ENCODE results near the gene CLCN7.

CLCN7 gene

GRCh38 chr16:1503110-1503955 is 28.5 kb upstream of the CLCN7 start:
- DNase-seq (ENCODE audit: low read depth in 3 of 3), result no peak

GRCh38 chr16:1502092-1503004 is 27.5 kb upstream of the CLCN7 start:
- DNase-seq (ENCODE audit: low read depth in 3 of 3), result no peak

GRCh38 chr16:1501630-1502029 is 26.8 kb upstream of the CLCN7 start:
- DNase-seq (ENCODE audit: low read depth in 3 of 3), result no peak

- DNase-seq (ENCODE audit: low read depth in 3 of 3), result no peak
Measured at GRCh38 chr16:1500465-1501150, 25.8 kb upstream of the CLCN7 start.

- DNase-seq (ENCODE audit: low read depth in 3 of 3), result no peak
Measured at GRCh38 chr16:1499756-1500464, 25.1 kb upstream of the CLCN7 start.

DNA sequence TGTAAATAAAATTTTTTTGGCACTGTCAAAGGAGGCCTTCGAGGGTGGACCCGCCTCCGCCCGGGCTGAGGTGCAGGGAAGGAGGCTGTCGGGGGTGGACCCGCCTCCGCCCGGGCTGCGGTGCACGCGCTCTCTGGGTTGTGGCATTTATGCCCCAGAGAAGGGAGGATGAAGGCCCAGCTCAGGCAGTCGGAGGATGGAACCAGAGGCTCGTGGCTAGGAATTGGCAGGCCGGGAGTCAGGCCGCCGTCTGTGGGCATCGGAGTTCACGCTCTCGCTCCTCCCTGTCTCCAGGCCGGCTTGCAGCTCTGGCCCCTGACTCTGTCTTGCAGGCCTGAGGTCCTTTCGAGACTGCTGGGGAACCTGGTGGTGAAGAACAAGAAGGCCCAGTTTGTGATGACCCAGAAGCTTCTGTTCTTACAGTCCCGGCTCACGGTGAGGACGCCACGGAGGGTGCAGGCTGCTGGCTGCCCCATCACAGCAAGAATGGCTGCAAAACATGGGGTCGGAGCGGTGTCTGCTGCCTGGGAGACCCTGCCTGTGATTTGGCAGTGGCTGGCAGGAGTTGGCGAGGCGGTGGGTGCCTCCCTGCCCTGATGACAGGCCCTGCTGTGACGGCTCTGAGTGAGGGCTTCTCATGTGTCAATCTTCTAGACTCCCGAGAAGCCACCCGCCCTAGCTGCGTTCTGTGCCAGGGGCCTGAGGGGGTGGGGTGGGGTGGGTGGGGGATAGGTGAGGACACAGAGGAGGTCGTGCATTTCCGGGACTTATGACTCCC is 24.3 kb upstream of the CLCN7 start:
- DNase-seq (ENCODE audit: low read depth in 3 of 3), result no peak

DNA sequence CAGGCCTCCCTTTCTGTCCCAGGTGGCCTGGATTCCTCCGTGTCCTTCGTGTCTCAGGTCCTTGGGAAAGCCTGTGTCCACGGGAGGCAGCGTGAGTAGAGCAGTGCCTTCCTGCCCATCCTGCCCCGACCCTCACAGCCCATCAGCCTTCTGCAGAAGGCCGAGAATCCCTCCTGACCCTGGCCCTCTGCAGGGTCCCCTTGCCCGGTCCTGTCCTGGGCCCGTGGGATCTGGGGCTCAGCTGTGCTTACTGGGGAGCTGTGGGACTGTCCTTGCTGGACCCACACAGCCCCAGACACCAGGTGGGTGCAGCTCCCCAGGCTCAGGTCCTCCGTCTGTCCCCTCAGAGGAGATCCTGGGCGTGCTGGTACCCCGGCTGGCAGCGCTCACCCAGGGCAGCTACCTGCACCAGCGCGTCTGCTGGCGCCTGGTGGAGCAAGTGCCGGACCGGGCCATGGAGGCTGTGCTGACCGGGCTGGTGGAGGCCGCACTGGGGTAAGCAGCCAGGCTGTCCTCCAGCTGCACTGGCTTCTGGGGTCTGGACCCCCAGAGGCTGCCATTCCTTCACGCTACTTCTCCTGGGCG is 22.3 kb upstream of the CLCN7 start:
- no peak for DNase-seq (ENCODE audit: low read depth in 3 of 3)

DNA sequence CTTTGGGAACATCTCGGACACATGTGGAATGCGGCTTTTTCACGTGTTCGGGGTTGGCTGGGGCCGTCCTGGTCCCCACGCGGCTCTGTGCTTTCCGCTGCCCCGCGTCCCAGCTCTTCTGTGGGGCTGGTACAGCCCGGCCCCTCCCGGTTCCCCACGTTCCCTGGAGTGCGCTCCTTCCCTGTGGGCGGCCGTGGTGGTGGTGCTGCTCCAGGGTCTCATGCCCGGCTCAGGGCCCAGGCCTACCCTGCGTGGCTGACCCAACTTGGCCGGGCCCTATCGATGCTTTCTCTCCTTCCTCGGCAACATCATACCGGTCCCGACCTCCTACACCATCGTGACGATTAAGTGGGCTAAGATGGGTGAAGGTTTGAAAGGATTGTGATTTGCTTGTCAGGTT is 21.6 kb upstream of the CLCN7 start:
- no peak for DNase-seq (ENCODE audit: low read depth in 3 of 3)

DNA sequence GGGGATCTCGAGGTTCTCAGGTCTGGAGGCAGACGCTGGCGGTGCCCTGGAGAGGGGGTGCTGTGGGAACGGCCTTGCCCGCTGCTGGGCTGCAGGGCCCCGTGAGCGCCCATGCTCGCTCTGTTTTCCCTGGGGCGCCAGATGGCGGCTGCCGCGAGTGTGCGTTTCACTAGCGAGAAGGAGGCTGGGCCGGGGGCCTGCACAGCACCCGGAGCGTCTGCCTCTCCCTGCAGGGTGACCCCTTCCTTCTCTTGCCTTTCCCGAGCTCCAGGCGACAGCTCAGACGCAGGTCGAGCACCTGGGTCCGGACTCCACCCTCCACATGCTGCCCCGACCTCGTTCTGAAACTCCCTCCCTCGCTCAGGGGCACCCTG is 21.0 kb upstream of the CLCN7 start:
- no peak for DNase-seq (ENCODE audit: low read depth in 3 of 3)

- no peak for DNase-seq (ENCODE audit: low read depth in 3 of 3)
Measured at GRCh38 chr16:1495211-1495888, 20.5 kb upstream of the CLCN7 start.

- no peak for DNase-seq (ENCODE audit: low read depth in 3 of 3)
Measured at GRCh38 chr16:1494711-1495110, 19.9 kb upstream of the CLCN7 start.

DNA sequence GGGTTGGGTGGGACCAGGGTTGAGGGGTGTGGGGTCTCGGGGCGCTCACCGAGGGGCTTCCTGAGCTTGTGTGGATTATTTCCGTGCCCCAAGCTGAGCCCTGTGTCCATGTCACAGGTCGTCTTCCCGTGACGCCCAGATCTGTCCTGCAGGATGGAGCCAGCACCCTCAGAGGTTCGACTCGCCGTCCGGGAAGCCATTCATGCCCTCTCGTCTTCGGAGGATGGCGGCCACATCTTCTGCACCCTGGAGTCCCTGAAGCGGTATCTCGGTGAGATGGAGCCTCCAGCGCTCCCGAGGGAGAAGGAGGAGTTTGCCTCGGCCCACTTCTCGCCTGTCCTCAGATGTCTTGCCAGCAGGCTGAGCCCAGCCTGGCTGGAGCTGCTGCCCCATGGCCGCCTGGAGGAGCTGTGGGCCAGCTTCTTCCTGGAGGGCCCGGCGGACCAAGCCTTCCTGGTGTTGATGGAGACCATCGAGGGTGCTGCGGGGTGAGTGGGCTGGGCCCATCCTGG is 19.4 kb upstream of the CLCN7 start:
- DNase-seq (ENCODE audit: low read depth in 3 of 3), result no peak

GRCh38 chr16:1493746-1494094 is 18.9 kb upstream of the CLCN7 start:
- DNase-seq (ENCODE audit: low read depth in 3 of 3), result no peak

- peak; percentile 75 to 88 (median 77) for DNase-seq (ENCODE audit: low read depth in 3 of 3)
Measured at GRCh38 chr16:1492923-1493745, 18.3 kb upstream of the CLCN7 start, which contains the start of gene TELO2. Gene TELO2, plus strand, starts transcription at chr16:1493360. Its CDS starts 922 bp downstream, at chr16:1494282.

DNA sequence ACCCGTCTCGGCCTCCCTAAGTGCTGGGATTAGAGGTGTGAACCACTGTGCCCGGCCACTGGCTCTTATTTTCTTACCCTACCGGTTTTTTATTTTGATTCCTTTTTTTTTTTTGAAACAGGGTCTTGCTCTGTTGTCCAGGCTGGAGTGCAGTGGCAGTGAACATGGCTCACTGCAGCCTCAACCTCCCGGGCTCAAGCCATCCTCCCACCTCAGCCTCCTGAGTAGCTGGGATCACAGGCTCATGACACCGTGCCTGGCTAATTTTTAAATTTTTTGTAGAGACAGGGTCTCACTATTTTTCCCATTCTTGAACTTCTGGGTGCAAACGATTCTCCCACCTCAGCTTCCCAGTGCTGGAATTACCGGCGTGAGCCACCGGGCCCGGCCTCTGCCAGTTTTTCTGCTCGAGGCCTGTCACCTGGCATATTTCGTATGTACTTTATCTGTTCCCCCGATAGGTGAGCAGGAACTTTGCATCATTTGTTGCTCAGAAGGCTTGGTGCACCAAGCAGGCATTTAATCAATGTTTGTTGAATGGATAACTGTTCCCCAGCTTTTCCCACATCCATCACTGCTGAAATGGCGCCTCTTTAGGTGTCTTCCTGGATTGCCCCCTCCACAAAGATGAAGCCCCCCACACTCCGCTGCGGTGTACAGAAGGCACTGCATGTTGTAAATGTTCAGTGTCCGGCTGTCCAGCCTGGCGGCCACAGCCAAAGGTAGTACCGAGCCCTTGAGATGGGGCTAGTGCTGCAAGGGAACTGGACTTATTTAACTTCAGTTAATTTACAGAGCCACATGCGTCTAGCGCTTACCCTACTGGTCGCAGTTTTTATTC is 17.5 kb upstream of the CLCN7 start:
- no peak for DNase-seq (ENCODE audit: low read depth in 3 of 3)

GRCh38 chr16:1491327-1491726 is 16.5 kb upstream of the CLCN7 start:
- DNase-seq (ENCODE audit: low read depth in 3 of 3), result no peak

GRCh38 chr16:1489077-1489476 is 14.2 kb upstream of the CLCN7 start:
- DNase-seq (ENCODE audit: low read depth in 3 of 3), result no peak

DNA sequence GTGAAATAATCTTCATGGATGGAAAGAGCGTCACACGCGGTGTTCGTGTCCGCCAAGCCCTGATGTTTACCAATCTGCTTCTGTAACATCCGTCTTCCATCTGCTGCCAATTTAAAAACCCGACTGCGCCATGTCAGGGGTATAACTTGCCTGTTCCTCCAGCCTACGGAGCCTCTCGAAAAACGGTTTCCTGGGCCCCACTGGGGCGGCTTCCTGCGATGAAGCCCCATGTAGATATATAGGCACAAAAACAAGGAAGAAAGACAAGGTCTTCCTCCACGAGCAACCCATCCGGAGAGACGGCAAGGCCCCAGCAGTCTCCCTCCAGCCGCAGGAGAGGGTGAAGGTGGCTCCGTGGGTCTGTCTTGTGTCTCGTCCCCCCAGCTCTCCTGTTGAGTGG is 13.8 kb upstream of the CLCN7 start, which contains the start of gene PTX4:
PTX4 (minus strand) TSS at position 326 of the 400 bp plus-strand sequence; CDS start at position 291, 35 bp downstream.
- DNase-seq (ENCODE audit: low read depth in 3 of 3), result no peak
